Stomach (tissue), 9 donors: ENCODE data around the gene GNAT2. TPM values are rescaled to one million over a fixed set of nuclear protein-coding genes. Genes with fewer than 3 reads are reported as not detected.

Experiments used
- DNase-seq, 2 donors: peaks; one replicate each; pipeline versions ENCODE4 v3.0.0 to v3.0.0-alpha.2; 2013 to 2019
- H3K27ac ChIP-seq, 5 donors: fragments of 200-600 bp in 4 of 5; sonication (generic) in 4 of 5; one replicate each; pipeline ENCODE4 v1.5.1; 2013 to 2019; ENCODE audit warnings: mild to moderate bottlenecking in 1 of 5, moderate library complexity in 1 of 5
- H3K27me3 ChIP-seq, 3 donors: fragments of 200-600 bp; sonication (generic); one replicate each; pipeline ENCODE4 v1.5.1; 2017 to 2019; ENCODE audit warnings: mixed run types in 1 of 3
- H3K36me3 ChIP-seq, 4 donors: fragments of 200-600 bp; sonication (generic); 1 replicate in 3 of 4; 2 replicates in 1 of 4; pipeline ENCODE4 v1.5.1; 2016 to 2019
- H3K4me1 ChIP-seq, 4 donors: fragments of 200-600 bp; sonication (generic); one replicate each; pipeline ENCODE4 v1.5.1; 2016 to 2019
- H3K4me3 ChIP-seq, 4 donors: fragments of 200-600 bp; sonication (generic) in 3 of 4; one replicate each; pipeline ENCODE4 v1.5.1; 2016 to 2019; ENCODE audit warnings: mild to moderate bottlenecking in 1 of 4
- H3K9me3 ChIP-seq, 4 donors: fragments of 200-600 bp; sonication (generic); one replicate each; pipeline ENCODE4 v1.5.1; 2016 to 2019
- CTCF ChIP-seq, 7 experiments: fragments of 450-650 bp in 4 of 7; fragments of 200-600 bp in 3 of 7; sonication (generic) in 3 of 7; IDR thresholded peaks; one replicate each; pipeline ENCODE4 v1.5.1; 2016 to 2019; ENCODE audit warnings: antibody characterized with exemption in 7 of 7, control low read depth in 2 of 7, mild to moderate bottlenecking in 1 of 7
- EP300 ChIP-seq: sonication (generic); formaldehyde crosslinking; IDR thresholded peaks from one replicate; pipeline ENCODE4 v1.6.1; 2017; ENCODE audit warnings: antibody characterized with exemption
- POLR2A ChIP-seq, 4 donors: fragments of 450-650 bp; IDR thresholded peaks; one replicate each; pipeline ENCODE4 v1.6.1; 2016; ENCODE audit warnings: antibody characterized with exemption in 4 of 4, control low read depth in 2 of 4, mild to moderate bottlenecking in 1 of 4, moderate library complexity in 1 of 4
- POLR2AphosphoS5 ChIP-seq, 3 donors: sonication (generic); formaldehyde crosslinking; IDR thresholded peaks; one replicate each; pipeline ENCODE4 v1.6.1; 2016; ENCODE audit warnings: antibody characterized with exemption in 3 of 3
- WGBS, 5 donors: extraction: QIAGEN DNeasy Blood & Tissue Kit in 3 of 5; methylation state at CpG; one replicate each; pipeline versions ENCODE4 v1.1.5 to v1.1.7; 2013 to 2018; 5-methylcytosine and 5-hydroxymethylcytosine counted together
- intact Hi-C: fragments of 100-400 bp; cut with DNase I; formaldehyde crosslinking; loops from one replicate; pipeline ENCODE4 v1.15.1; 2023; ENCODE audit warnings: low total_unique reads
- polyA plus RNA-seq, 3 donors: library from polyadenylated mRNA; stranded (reverse); fragments of 200-250 nt; gene quantifications; one replicate each; pipeline ENCODE4 v1.2.3, GENCODE V29; 2013
- total RNA-seq, 5 donors: library from RNA; depleted of rRNA; stranded (reverse); fragments of >200 nt; gene quantifications; one replicate each; pipeline versions ENCODE4 v1.1.0 to v1.2.3, GENCODE V29; 2014 to 2016
- donor health status: healthy with polysubstance abuse.
- donor health status: Bipolar disorder and iron deficiency.
- donor health status: healthy.

GNAT2 gene
- total and polyA plus RNA-seq, 8 donors = 0.43 TPM; not detected in 7

- intact Hi-C loops = loop anchor here (5.0 kb wide), 1 partner anchor 131 kb away; no protein-coding TSS in a partner anchor
- no peak for TF ChIP-seq POLR2AphosphoS5 (IDR thresholded peaks at IDR 0.05)
- no peak for TF ChIP-seq EP300
- TF ChIP-seq CTCF (IDR thresholded peaks at IDR 0.05) = no peak
- no peak for TF ChIP-seq POLR2A (IDR thresholded peaks at IDR 0.05)
- Histone ChIP-seq H3K4me1 (peaks cover 16 to 38% (median 24%) of the 10 kb centered on the region in 4 donors), H3K9me3 (no peaks in the 10 kb centered on the region), H3K27ac (no peak overlapping the region), H3K36me3 (no peaks in the 10 kb centered on the region), H3K27me3 (no peaks in the 10 kb centered on the region), H3K4me3 (no peak overlapping the region)
- DNase-seq = no peak
- 70 to 86% (median 81%) methylated on average over 2 of the region's 2 CpGs for WGBS, 5 donors
Measured at GRCh38 chr1:109641078-109641740, 21.8 kb upstream of the GNAT2 start.

- H3K4me3 ChIP-seq = no peak overlapping the region
- intact Hi-C loops = loop anchor here (5.0 kb wide), 1 partner anchor 132 kb away; no protein-coding TSS in a partner anchor
- no peaks in the 10 kb centered on the region for H3K9me3 ChIP-seq
- peak; percentile 88 to 93 for DNase-seq
- WGBS, 5 donors = 34 to 54% (median 47%) methylated on average over 4 to 5 of the region's 5 CpGs
- H3K36me3 ChIP-seq = no peaks in the 10 kb centered on the region
- peaks cover 22 to 46% (median 29%) of the 10 kb centered on the region in 4 donors for H3K4me1 ChIP-seq
- TF ChIP-seq POLR2AphosphoS5 (IDR thresholded peaks at IDR 0.05) (no peak), POLR2A (IDR thresholded peaks at IDR 0.05) (no peak), EP300 (no peak), CTCF (IDR thresholded peaks at IDR 0.05) (peak in 5 of 7 experiments; percentile 87 to 99 (median 98))
- no peak overlapping the region for H3K27ac ChIP-seq
- H3K27me3 ChIP-seq = no peaks in the 10 kb centered on the region
Measured at GRCh38 chr1:109640285-109640865, 21.0 kb upstream of the GNAT2 start.

- DNase-seq = peak in 1 of 2 donors; percentile 5
- intact Hi-C loops = loop anchor here (5.0 kb wide), 1 partner anchor 132 kb away; no protein-coding TSS in a partner anchor
- WGBS, 5 donors = 41 to 51% (median 48%) methylated on average over 5 to 6 of the region's 6 CpGs
- peaks cover 22 to 52% (median 32%) of the 10 kb centered on the region in 4 donors for H3K4me1 ChIP-seq
- no peak overlapping the region for H3K27ac ChIP-seq
- no peaks in the 10 kb centered on the region for H3K27me3 ChIP-seq
- no peaks in the 10 kb centered on the region for H3K36me3 ChIP-seq
- no peaks in the 10 kb centered on the region for H3K9me3 ChIP-seq
- TF ChIP-seq CTCF (IDR thresholded peaks at IDR 0.05) = no peak
- TF ChIP-seq POLR2AphosphoS5 (IDR thresholded peaks at IDR 0.05) = no peak
- no peak for TF ChIP-seq POLR2A (IDR thresholded peaks at IDR 0.05)
- no peak overlapping the region for H3K4me3 ChIP-seq
Measured at GRCh38 chr1:109639841-109640184, 20.4 kb upstream of the GNAT2 start.

GRCh38 chr1:109639063-109639840 lies 19.8 kb upstream of the GNAT2 start:
- H3K4me1 ChIP-seq = peaks cover 22 to 57% (median 35%) of the 10 kb centered on the region in 4 donors
- DNase-seq = peak in 1 of 2 donors; percentile 16
- no peak for TF ChIP-seq POLR2A (IDR thresholded peaks at IDR 0.05)
- no peak for TF ChIP-seq CTCF (IDR thresholded peaks at IDR 0.05)
- TF ChIP-seq POLR2AphosphoS5 (IDR thresholded peaks at IDR 0.05) = no peak
- TF ChIP-seq EP300 = no peak
- WGBS, 5 donors = 61 to 74% (median 73%) methylated on average over 8 to 9 of the region's 9 CpGs
- no peak overlapping the region for H3K27ac ChIP-seq
- intact Hi-C loops = no loop called here
- no peaks in the 10 kb centered on the region for H3K27me3 ChIP-seq
- no peaks in the 10 kb centered on the region for H3K36me3 ChIP-seq
- no peak overlapping the region for H3K4me3 ChIP-seq
- H3K9me3 ChIP-seq = no peaks in the 10 kb centered on the region
